K562 (cell line): Measurements from ENCODE around the gene MRPL37. TPM values are rescaled to one million over a fixed set of nuclear protein-coding genes. Genes with fewer than 3 reads are reported as not detected.

ENCODE experiments used
- BDP1 ChIP-seq: IDR thresholded peaks from 3 replicates; pipeline ENCODE4 v1.6.1; 2011; ENCODE audit not compliant: insufficient read length, insufficient read depth
- CHD4 ChIP-seq: fragments of 200-600 bp; sonication (generic); IDR thresholded peaks from 3 replicates; pipeline ENCODE4 v1.6.1; 2012; ENCODE audit warnings: low read depth, mild to moderate bottlenecking, mixed read lengths, low read length, inconsistent platforms; ENCODE audit not compliant: insufficient read depth, insufficient replicate concordance, poor library complexity, severe bottlenecking
- DACH1 ChIP-seq: fragments of 450-650 bp; IDR thresholded peaks from 2 replicates; pipeline ENCODE4 v1.6.1; 2018; ENCODE audit not compliant: partially characterized antibody
- ESRRA ChIP-seq: fragments of 450-650 bp; IDR thresholded peaks from 2 replicates; pipeline ENCODE4 v1.6.1; 2014; ENCODE audit warnings: low read depth, mild to moderate bottlenecking, moderate library complexity, borderline replicate concordance
- ETV1 ChIP-seq: fragments of 450-650 bp; conservative IDR thresholded peaks from 2 replicates; pipeline ENCODE4 v1.6.1; 2016; ENCODE audit warnings: missing genetic modification characterization, control low read depth, low read depth, missing compliant biosample characterization
- NFXL1 ChIP-seq: fragments of 450-650 bp; formaldehyde crosslinking; IDR thresholded peaks from 2 replicates; pipeline ENCODE4 v1.4.0; 2021; ENCODE audit warnings: mild to moderate bottlenecking
- NR2C1 ChIP-seq, 2 experiments: fragments of 450-650 bp; IDR thresholded peaks; 2 replicates each; pipeline ENCODE4 v1.6.1; 2017; ENCODE audit warnings: mild to moderate bottlenecking in 2 of 2, antibody characterized with exemption in 1 of 2, inconsistent platforms in 1 of 2, missing compliant biosample characterization in 1 of 2, missing genetic modification characterization in 1 of 2
- PCBP2 ChIP-seq: fragments of 200-400 bp; formaldehyde crosslinking; IDR thresholded peaks from 2 replicates; pipeline ENCODE4 v1.6.1; 2018; ENCODE audit warnings: low read length, low read depth, mild to moderate bottlenecking, moderate library complexity; ENCODE audit not compliant: poor library complexity, severe bottlenecking
- RBBP5 ChIP-seq: fragments of 200-600 bp; sonication (generic); IDR thresholded peaks from 2 replicates; pipeline ENCODE4 v1.6.1; 2012; ENCODE audit warnings: borderline replicate concordance, mild to moderate bottlenecking, low read length, control low read depth, inconsistent platforms; ENCODE audit not compliant: insufficient read depth, poor library complexity, severe bottlenecking
- RCOR1 ChIP-seq, 2 experiments: IDR thresholded peaks; 2 replicates each; pipeline ENCODE4 v1.6.1; 2012; ENCODE audit warnings: low read depth in 2 of 2, low read length in 2 of 2, borderline replicate concordance in 1 of 2, improper control_type of control experiment in 1 of 2
- SIN3B ChIP-seq: fragments of 450-650 bp; IDR thresholded peaks from 2 replicates; pipeline ENCODE4 v1.6.1; 2017; ENCODE audit warnings: low read depth, mild to moderate bottlenecking, moderate library complexity
- SMAD1 ChIP-seq: fragments of 150-350 bp; IDR thresholded peaks from 2 replicates; pipeline ENCODE4 v1.6.1; 2014; ENCODE audit warnings: low read length, low read depth; ENCODE audit not compliant: partially characterized antibody
- TAF7 ChIP-seq: fragments of 450-650 bp; IDR thresholded peaks from 2 replicates; pipeline ENCODE4 v1.6.1; 2016; ENCODE audit warnings: missing genetic modification characterization, missing compliant biosample characterization
- ZEB2 ChIP-seq: fragments of 450-650 bp; IDR thresholded peaks from 2 replicates; pipeline ENCODE4 v1.6.1; 2016
- ZNF140 ChIP-seq: fragments of 250-450 bp; sonication (Bioruptor Pico); IDR thresholded peaks from 2 replicates; pipeline ENCODE4 v1.8.0; 2021; ENCODE audit warnings: moderate library complexity, mild to moderate bottlenecking, inconsistent platforms
- ZNF165 ChIP-seq: fragments of 250-450 bp; sonication (Bioruptor Pico); IDR thresholded peaks from 2 replicates; pipeline ENCODE4 v1.4.0; 2020; ENCODE audit warnings: borderline replicate concordance
- ZNF197 ChIP-seq: fragments of 200-800 bp; sonication (Bioruptor generic); IDR thresholded peaks from 2 replicates; pipeline ENCODE4 v1.6.1; 2016; ENCODE audit warnings: low read depth, missing genetic modification characterization, missing compliant biosample characterization
- ZNF354B ChIP-seq: fragments of 250-450 bp; sonication (Bioruptor Pico); IDR thresholded peaks from 2 replicates; pipeline ENCODE4 v1.4.0; 2020
- ZNF830 ChIP-seq: fragments of 250-450 bp; sonication (Bioruptor Pico); IDR thresholded peaks from 2 replicates; pipeline ENCODE4 v1.5.0; 2021; ENCODE audit warnings: mild to moderate bottlenecking
- polyA plus RNA-seq, 8 experiments: library from polyadenylated mRNA; depleted of rRNA in 4 of 8; stranded (reverse) in 5 of 8; unstranded in 3 of 8; fragments of >200 nt; fragmentation: Nextera tagmentation in 2 of 8; fragmentation: Illumina TruSeq in 1 of 8; extraction: Ambion mirVana in 2 of 8; extraction: Trizol in 1 of 8; gene quantifications; 2 replicates each; pipeline versions ENCODE4 v1.2.1 to v1.2.3, GENCODE V29; 2011 to 2014; ENCODE audit warnings: inconsistent platforms in 1 of 8, missing spikeins in 1 of 8
- total RNA-seq, 7 experiments: library from RNA; depleted of rRNA in 6 of 7; stranded (reverse); fragments of >200 nt in 6 of 7; fragmentation: Illumina TruSeq in 2 of 7; extraction: Trizol in 2 of 7; gene quantifications; 2 replicates each; pipeline versions ENCODE4 v1.2.1 to v1.2.3, GENCODE V29; 2011 to 2021; ENCODE audit warnings: low replicate concordance in 1 of 7
- TF ChIP-seq, protein P1 (sequence below): IDR thresholded peaks from 3 replicates; pipeline ENCODE4 v1.6.1; 2011; ENCODE audit warnings: borderline replicate concordance, mild to moderate bottlenecking, moderate library complexity; ENCODE audit not compliant: insufficient read length; ENCODE audit errors: extremely low read depth
- TF ChIP-seq, protein P2 (sequence below): sonication (generic); formaldehyde crosslinking; IDR thresholded peaks from 2 replicates; pipeline ENCODE4 v1.8.0; 2022; ENCODE audit warnings: missing genetic modification reagents, mild to moderate bottlenecking, moderate library complexity, borderline replicate concordance
- TF ChIP-seq, protein P3 (sequence below): fragments of 450-650 bp; IDR thresholded peaks from 2 replicates; pipeline ENCODE4 v1.6.1; 2017; ENCODE audit warnings: mild to moderate bottlenecking, moderate library complexity

MRPL37 gene
- total and polyA plus RNA-seq, 9 of the 15 experiments (the other 6 are each of a cell fraction or from before 2014, with no cell fraction given) = 52.2 to 303 (median 180) TPM

DNA sequence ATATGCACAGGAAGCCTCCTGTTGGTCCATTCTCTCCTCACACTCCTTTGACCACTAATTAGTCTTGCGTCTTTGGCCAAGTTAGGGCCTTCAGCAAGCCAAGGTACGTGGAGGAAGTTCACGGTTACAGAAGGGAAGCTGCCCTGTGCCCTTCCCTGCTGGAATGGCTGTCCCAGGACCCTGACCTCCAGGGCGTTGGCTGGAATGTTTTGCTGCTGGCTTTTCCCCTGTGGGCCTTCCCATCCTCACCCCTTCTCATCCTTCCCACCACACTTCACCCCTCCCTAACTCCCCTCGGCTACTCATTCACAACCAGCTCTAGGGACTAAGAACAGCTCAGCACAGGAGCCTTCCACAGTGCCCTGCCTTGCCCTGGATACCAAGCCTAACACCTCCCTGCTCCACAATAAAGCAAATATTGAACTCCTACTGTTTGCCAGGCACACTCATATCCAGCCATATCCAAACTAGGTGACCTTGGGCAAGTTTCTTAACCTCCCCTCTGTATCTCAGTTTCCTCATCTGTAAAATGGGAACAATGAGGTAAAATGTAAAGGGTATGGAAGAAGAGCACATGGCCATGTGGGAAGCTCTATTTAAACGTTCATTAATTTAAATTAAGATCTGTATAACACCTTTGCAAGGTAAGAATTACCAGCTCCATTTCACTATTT, 38.3 kb upstream of the MRPL37 start (continued):
- peak; percentile 74 for TF ChIP-seq CHD4
- TF ChIP-seq ZNF830 (CRISPR knock-in tag) = no peak
- TF ChIP-seq NFXL1 = no peak
- TF ChIP-seq TAF7 (tag) = no peak
- TF ChIP-seq RBBP5 = no peak
- no peak for TF ChIP-seq ZNF354B (CRISPR knock-in tag)
- TF ChIP-seq, protein P1, sequence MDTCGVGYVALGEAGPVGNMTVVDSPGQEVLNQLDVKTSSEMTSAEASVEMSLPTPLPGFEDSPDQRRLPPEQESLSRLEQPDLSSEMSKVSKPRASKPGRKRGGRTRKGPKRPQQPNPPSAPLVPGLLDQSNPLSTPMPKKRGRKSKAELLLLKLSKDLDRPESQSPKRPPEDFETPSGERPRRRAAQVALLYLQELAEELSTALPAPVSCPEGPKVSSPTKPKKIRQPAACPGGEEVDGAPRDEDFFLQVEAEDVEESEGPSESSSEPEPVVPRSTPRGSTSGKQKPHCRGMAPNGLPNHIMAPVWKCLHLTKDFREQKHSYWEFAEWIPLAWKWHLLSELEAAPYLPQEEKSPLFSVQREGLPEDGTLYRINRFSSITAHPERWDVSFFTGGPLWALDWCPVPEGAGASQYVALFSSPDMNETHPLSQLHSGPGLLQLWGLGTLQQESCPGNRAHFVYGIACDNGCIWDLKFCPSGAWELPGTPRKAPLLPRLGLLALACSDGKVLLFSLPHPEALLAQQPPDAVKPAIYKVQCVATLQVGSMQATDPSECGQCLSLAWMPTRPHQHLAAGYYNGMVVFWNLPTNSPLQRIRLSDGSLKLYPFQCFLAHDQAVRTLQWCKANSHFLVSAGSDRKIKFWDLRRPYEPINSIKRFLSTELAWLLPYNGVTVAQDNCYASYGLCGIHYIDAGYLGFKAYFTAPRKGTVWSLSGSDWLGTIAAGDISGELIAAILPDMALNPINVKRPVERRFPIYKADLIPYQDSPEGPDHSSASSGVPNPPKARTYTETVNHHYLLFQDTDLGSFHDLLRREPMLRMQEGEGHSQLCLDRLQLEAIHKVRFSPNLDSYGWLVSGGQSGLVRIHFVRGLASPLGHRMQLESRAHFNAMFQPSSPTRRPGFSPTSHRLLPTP = no peak
- TF ChIP-seq ESRRA = peak; percentile 59; the same call in 1 of the 2 replicates
- TF ChIP-seq PCBP2 = no peak
- no peak for TF ChIP-seq SIN3B
- TF ChIP-seq, protein P2, sequence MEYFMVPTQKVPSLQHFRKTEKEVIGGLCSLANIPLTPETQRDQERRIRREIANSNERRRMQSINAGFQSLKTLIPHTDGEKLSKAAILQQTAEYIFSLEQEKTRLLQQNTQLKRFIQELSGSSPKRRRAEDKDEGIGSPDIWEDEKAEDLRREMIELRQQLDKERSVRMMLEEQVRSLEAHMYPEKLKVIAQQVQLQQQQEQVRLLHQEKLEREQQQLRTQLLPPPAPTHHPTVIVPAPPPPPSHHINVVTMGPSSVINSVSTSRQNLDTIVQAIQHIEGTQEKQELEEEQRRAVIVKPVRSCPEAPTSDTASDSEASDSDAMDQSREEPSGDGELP = no peak
- no peak for TF ChIP-seq NR2C1 (IDR thresholded peaks at IDR 0.05)
- no peak for TF ChIP-seq NR2C1 (tag; IDR thresholded peaks at IDR 0.05)
- no peak for TF ChIP-seq ZEB2
- TF ChIP-seq RCOR1 (IDR thresholded peaks at IDR 0.05; ENCODE audit: borderline replicate concordance in 1 of 2, low read depth in 2 of 2, low read length in 2 of 2) = peak in 1 of 2 experiments; percentile 65; a peak in 3 of 4 replicates
- TF ChIP-seq BDP1 = no peak
- TF ChIP-seq, protein P3, sequence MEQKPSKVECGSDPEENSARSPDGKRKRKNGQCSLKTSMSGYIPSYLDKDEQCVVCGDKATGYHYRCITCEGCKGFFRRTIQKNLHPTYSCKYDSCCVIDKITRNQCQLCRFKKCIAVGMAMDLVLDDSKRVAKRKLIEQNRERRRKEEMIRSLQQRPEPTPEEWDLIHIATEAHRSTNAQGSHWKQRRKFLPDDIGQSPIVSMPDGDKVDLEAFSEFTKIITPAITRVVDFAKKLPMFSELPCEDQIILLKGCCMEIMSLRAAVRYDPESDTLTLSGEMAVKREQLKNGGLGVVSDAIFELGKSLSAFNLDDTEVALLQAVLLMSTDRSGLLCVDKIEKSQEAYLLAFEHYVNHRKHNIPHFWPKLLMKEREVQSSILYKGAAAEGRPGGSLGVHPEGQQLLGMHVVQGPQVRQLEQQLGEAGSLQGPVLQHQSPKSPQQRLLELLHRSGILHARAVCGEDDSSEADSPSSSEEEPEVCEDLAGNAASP = no peak
- no peak for TF ChIP-seq ZNF165
- no peak for TF ChIP-seq SMAD1
- no peak for TF ChIP-seq ZNF140
- no peak for TF ChIP-seq ETV1
- no peak for TF ChIP-seq DACH1
- TF ChIP-seq ZNF197 (CRISPR knock-in tag) = no peak
